Fibroblast of pulmonary artery (primary cell): ENCODE data around the gene KLC4.

Experiments
- DNase-seq: peaks from one replicate; pipeline ENCODE4 v3.0.0-alpha.2; 2010; ENCODE audit warnings: low read depth
- H3K4me3 ChIP-seq: replicated peaks from 2 replicates; pipeline ENCODE4 v1.5.1; 2011; ENCODE audit warnings: low read depth, mild to moderate bottlenecking, control low read depth, low read length, moderate library complexity
- TF ChIP-seq, protein P1 (sequence below): IDR thresholded peaks from 2 replicates; pipeline ENCODE4 v1.5.1; 2011; ENCODE audit warnings: mild to moderate bottlenecking, control low read depth, low read length, inconsistent platforms; ENCODE audit errors: missing control alignments

The KLC4 gene

DNA sequence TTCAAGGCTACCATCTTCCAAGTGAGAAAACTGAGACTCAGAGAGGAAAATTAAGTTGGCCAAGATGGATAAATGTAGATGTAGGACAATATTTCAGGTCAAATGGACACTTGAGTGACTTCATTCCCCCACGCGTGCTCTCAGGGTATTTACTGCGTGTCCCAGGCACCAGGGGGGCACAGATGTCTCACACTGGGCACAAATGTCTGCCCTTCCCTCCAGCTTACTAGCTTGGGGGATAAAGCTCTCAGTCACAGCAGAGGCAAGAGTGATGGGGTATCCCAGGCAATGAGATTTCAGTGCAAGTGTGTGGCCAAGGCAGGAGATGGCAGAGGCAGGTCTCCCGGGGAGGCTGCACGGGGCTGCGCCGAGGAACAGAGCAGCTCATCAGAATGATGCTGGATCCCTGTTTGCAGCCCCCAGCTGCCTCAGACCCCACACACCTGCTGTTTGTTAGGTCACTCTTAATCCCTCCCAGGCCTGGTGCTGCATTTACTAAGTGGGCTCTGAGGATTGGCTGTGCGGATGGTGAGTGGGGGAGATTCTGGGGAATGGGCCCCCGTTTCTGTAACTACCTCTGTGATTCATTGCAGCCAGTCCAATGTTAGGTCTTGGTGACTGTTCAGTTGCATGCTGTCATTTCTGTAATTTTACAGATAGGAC lies 60.8 kb downstream of the KLC4 start:
- TF ChIP-seq, protein P1, sequence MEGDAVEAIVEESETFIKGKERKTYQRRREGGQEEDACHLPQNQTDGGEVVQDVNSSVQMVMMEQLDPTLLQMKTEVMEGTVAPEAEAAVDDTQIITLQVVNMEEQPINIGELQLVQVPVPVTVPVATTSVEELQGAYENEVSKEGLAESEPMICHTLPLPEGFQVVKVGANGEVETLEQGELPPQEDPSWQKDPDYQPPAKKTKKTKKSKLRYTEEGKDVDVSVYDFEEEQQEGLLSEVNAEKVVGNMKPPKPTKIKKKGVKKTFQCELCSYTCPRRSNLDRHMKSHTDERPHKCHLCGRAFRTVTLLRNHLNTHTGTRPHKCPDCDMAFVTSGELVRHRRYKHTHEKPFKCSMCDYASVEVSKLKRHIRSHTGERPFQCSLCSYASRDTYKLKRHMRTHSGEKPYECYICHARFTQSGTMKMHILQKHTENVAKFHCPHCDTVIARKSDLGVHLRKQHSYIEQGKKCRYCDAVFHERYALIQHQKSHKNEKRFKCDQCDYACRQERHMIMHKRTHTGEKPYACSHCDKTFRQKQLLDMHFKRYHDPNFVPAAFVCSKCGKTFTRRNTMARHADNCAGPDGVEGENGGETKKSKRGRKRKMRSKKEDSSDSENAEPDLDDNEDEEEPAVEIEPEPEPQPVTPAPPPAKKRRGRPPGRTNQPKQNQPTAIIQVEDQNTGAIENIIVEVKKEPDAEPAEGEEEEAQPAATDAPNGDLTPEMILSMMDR = no peak
- no peak overlapping the region for H3K4me3 ChIP-seq
- no peak for DNase-seq

DNA sequence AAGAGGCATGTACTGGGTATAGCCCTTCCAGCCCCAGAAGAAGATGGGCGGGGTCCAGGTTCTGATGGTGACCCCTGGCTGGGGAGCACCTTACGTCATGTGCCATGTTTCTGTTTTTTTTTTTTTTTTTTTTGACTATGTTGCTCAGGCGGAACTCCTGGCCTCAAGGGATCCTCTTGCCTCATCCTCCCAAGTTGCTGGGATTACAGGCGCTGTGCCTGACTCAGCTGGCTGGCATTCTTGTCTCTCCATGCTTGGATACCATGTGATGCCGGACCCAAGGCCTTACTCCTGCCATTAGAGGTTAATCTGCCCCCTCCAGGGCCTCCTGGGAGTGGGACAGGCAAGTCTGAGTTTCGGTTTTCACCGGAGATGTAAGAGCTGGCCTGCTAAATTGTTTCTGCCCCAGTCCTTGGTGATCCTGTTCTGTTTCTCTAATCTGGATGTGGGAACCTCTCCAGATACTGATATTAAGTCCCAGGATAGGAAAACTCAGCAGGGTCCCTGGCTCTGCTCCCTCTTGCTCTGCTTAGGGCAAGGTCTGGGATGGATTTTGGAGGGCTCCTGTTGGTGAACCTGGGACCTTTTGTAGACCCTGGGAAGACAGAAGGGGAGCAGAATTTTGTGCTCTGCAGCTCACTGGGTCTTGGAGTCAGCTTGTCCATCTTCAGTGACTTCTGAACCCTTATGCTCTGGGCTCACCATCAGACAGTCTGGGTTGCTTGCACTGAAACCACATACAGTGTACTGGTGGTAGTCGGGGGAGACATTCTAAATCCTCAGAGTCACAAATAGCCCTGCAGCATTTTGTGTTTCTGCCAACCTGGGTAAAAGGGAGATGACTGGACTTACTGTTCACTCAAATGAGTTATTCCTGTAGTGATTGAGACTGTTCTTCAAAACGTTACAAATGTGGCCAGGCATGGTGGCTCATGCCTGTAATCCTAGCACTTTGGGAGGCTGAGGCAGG lies 61.8 kb downstream of the KLC4 start:
- TF ChIP-seq, protein P1 = peak; percentile 15
- H3K4me3 ChIP-seq = no peak overlapping the region
- peak; percentile 98 for DNase-seq

DNA sequence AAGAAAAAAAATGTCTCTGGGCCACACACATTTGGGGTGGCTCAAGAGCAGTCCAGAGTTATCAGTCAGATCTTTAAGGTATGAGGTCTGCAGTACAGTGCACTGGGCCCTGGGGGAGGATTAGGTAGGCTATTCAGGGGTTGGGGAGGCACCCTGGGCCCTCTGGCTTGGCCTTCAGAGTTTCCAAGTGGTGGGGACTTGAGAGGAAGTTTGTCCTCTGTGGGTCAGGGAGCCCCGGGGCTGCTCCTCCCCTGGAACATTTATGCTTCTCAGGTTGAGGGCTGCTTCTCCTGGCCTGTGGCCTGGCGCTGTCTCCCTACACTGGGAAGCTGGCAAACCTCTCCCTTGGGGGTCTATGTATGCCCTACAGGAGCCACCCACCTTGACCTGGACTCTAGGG lies 62.7 kb downstream of the KLC4 start:
- H3K4me3 ChIP-seq = no peak overlapping the region
- DNase-seq = no peak
- TF ChIP-seq, protein P1 = no peak

DNA sequence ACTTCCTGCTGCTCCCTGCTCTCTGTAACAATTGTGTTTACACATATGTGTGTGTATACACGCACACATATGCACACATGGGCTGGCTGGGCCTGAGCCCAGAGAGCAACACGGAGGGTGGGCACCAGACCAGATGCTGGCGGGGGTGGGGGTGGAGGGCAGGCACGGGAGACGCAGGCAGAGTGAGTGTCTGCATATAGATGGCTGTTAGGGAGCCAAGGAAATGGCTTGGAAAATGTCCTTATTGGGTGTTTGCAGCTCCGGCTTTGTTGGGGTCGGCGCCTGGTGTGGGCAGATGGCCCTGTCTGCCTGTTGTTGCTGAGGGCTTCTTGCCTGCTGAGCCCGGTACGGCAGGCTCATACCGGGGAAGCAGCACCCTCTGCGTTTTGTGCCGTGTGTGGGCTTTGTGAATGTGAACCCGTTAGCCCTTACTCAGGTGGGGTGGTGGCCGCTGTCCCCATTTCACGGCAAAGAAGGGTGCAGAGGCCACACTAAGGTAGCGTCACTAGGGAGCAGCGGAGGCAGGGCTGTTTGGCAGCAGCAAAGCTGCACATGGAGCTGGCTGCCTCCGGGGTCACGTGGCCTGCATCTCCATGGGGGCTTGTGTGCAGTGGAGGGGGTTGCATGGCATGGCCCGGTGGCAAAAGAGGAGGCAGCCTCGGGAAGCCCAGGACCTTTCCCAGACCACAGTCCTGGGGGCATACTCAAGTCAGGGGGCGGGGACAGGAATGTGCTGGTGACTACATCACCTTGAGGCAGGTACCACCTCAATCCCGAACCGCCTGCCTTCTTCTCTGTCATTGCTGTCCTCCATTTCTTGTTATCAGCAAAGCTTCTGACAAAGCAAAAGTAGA lies 64.3 kb downstream of the KLC4 start:
- TF ChIP-seq, protein P1 = no peak
- H3K4me3 ChIP-seq = no peak overlapping the region
- DNase-seq = no peak

DNA sequence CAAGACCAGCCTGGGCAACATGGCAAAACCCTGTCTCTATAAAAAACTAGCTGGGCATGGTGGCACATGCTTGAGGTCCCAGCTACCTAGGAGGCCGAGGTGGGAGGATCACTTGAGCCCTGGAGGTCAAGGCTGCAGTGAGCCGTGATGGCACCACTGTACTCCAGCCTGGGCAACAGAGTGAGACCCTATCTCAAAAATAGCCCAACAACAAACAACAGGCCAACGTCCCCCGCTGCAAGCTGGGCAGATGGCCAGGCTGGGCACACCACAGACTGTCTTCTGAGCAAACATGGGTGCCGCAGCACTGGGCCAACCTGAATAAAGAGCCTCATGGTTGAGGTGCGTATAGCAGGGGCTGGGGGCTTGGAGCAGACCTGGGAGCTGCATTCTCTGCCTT lies 65.0 kb downstream of the KLC4 start:
- no peak overlapping the region for H3K4me3 ChIP-seq
- TF ChIP-seq, protein P1 = no peak
- DNase-seq = no peak
